IPS-20b (cell line): ENCODE data around the gene AHI1.

Experiments
- H3K27ac ChIP-seq: one replicate; pipeline ENCODE4 v1.5.1; 2013; ENCODE audit warnings: low read length
- H3K27me3 ChIP-seq: 2 replicates; pipeline ENCODE4 v1.6.1; 2013; ENCODE audit warnings: mild to moderate bottlenecking, low read length, inconsistent platforms; ENCODE audit not compliant: insufficient read depth
- H3K36me3 ChIP-seq: 2 replicates; pipeline ENCODE4 v1.6.1; 2013; ENCODE audit warnings: low read depth, mild to moderate bottlenecking, inconsistent platforms, low read length, moderate library complexity; ENCODE audit not compliant: insufficient read depth
- H3K4me1 ChIP-seq: 2 replicates; pipeline ENCODE4 v1.6.1; 2013; ENCODE audit warnings: mild to moderate bottlenecking, control low read depth, inconsistent platforms, low read length, moderate library complexity; ENCODE audit not compliant: insufficient read depth
- H3K4me3 ChIP-seq: 2 replicates; pipeline ENCODE4 v1.5.1; 2013; ENCODE audit warnings: mild to moderate bottlenecking, low read length, inconsistent platforms
- H3K9ac ChIP-seq: 2 replicates; pipeline ENCODE4 v1.6.1; 2013; ENCODE audit warnings: low read depth, mild to moderate bottlenecking, inconsistent platforms, low read length, moderate library complexity
- H3K9me3 ChIP-seq: 2 replicates; pipeline ENCODE4 v1.6.1; 2013; ENCODE audit warnings: mild to moderate bottlenecking, low read depth, low read length, inconsistent platforms; ENCODE audit not compliant: insufficient read depth

AHI1 gene

GRCh38 chr6:135304883-135305282 lies 192.7 kb downstream of the AHI1 start:
- Histone ChIP-seq H3K9ac (no peak overlapping the region), H3K4me3 (no peak overlapping the region), H3K27me3 (no peaks in the 10 kb centered on the region), H3K27ac (no peak overlapping the region), H3K4me1 (no peaks in the 10 kb centered on the region), H3K36me3 (no peaks in the 10 kb centered on the region), H3K9me3 (no peaks in the 10 kb centered on the region)

GRCh38 chr6:135301304-135301703 lies 196.2 kb downstream of the AHI1 start:
- Histone ChIP-seq H3K9me3 (no peaks in the 10 kb centered on the region), H3K27me3 (no peaks in the 10 kb centered on the region), H3K4me1 (no peaks in the 10 kb centered on the region), H3K4me3 (no peak overlapping the region), H3K9ac (no peak overlapping the region), H3K36me3 (no peaks in the 10 kb centered on the region), H3K27ac (no peak overlapping the region)

- H3K4me3 ChIP-seq, result no peak overlapping the region
- H3K9me3 ChIP-seq, result no peaks in the 10 kb centered on the region
- H3K27me3 ChIP-seq, result no peaks in the 10 kb centered on the region
- no peaks in the 10 kb centered on the region for H3K36me3 ChIP-seq
- no peaks in the 10 kb centered on the region for H3K4me1 ChIP-seq
- no peak overlapping the region for H3K9ac ChIP-seq
- H3K27ac ChIP-seq, result no peak overlapping the region
Measured at GRCh38 chr6:135300576-135300975, 197.0 kb downstream of the AHI1 start.

GRCh38 chr6:135299256-135299655 lies 198.3 kb downstream of the AHI1 start:
- Histone ChIP-seq H3K4me3 (no peak overlapping the region), H3K27ac (no peak overlapping the region), H3K27me3 (no peaks in the 10 kb centered on the region), H3K36me3 (no peaks in the 10 kb centered on the region), H3K9me3 (no peaks in the 10 kb centered on the region), H3K4me1 (no peaks in the 10 kb centered on the region), H3K9ac (no peak overlapping the region)

GRCh38 chr6:135298455-135298854 lies 199.1 kb downstream of the AHI1 start:
- no peak overlapping the region for H3K27ac ChIP-seq
- no peak overlapping the region for H3K9ac ChIP-seq
- no peaks in the 10 kb centered on the region for H3K27me3 ChIP-seq
- no peaks in the 10 kb centered on the region for H3K4me1 ChIP-seq
- H3K36me3 ChIP-seq, result no peaks in the 10 kb centered on the region
- no peak overlapping the region for H3K4me3 ChIP-seq
- H3K9me3 ChIP-seq, result no peaks in the 10 kb centered on the region

GRCh38 chr6:135296715-135297114 lies 200.8 kb downstream of the AHI1 start:
- H3K27ac ChIP-seq, result no peak overlapping the region
- H3K4me1 ChIP-seq, result no peaks in the 10 kb centered on the region
- H3K9me3 ChIP-seq, result no peaks in the 10 kb centered on the region
- H3K9ac ChIP-seq, result no peak overlapping the region
- no peaks in the 10 kb centered on the region for H3K27me3 ChIP-seq
- H3K36me3 ChIP-seq, result no peaks in the 10 kb centered on the region
- no peak overlapping the region for H3K4me3 ChIP-seq

- Histone ChIP-seq H3K4me3 (no peak overlapping the region), H3K36me3 (no peaks in the 10 kb centered on the region), H3K4me1 (no peaks in the 10 kb centered on the region), H3K9me3 (no peaks in the 10 kb centered on the region), H3K9ac (no peak overlapping the region), H3K27ac (no peak overlapping the region), H3K27me3 (no peaks in the 10 kb centered on the region)
Measured at GRCh38 chr6:135295085-135295484, 202.5 kb downstream of the AHI1 start.

- Histone ChIP-seq H3K4me1 (no peaks in the 10 kb centered on the region), H3K9ac (no peak overlapping the region), H3K4me3 (no peak overlapping the region), H3K9me3 (no peaks in the 10 kb centered on the region), H3K36me3 (no peaks in the 10 kb centered on the region), H3K27me3 (no peaks in the 10 kb centered on the region), H3K27ac (no peak overlapping the region)
Measured at GRCh38 chr6:135291288-135292076, 206.1 kb downstream of the AHI1 start.

GRCh38 chr6:135289816-135290215 lies 207.7 kb downstream of the AHI1 start:
- Histone ChIP-seq H3K4me1 (no peaks in the 10 kb centered on the region), H3K9ac (no peak overlapping the region), H3K9me3 (no peaks in the 10 kb centered on the region), H3K4me3 (no peak overlapping the region), H3K36me3 (no peaks in the 10 kb centered on the region), H3K27ac (no peak overlapping the region), H3K27me3 (no peaks in the 10 kb centered on the region)

GRCh38 chr6:135286962-135287538 lies 210.5 kb downstream of the AHI1 start:
- no peak overlapping the region for H3K4me3 ChIP-seq
- no peak overlapping the region for H3K27ac ChIP-seq
- no peaks in the 10 kb centered on the region for H3K9me3 ChIP-seq
- H3K36me3 ChIP-seq, result no peaks in the 10 kb centered on the region
- no peak overlapping the region for H3K9ac ChIP-seq
- no peaks in the 10 kb centered on the region for H3K27me3 ChIP-seq
- H3K4me1 ChIP-seq, result no peaks in the 10 kb centered on the region

GRCh38 chr6:135285165-135285564 lies 212.4 kb downstream of the AHI1 start:
- H3K4me3 ChIP-seq, result no peak overlapping the region
- H3K9ac ChIP-seq, result no peak overlapping the region
- no peaks in the 10 kb centered on the region for H3K9me3 ChIP-seq
- H3K27ac ChIP-seq, result no peak overlapping the region
- no peaks in the 10 kb centered on the region for H3K4me1 ChIP-seq
- no peaks in the 10 kb centered on the region for H3K36me3 ChIP-seq
- no peaks in the 10 kb centered on the region for H3K27me3 ChIP-seq

- H3K9me3 ChIP-seq, result no peaks in the 10 kb centered on the region
- no peaks in the 10 kb centered on the region for H3K36me3 ChIP-seq
- H3K9ac ChIP-seq, result no peak overlapping the region
- H3K27ac ChIP-seq, result no peak overlapping the region
- no peaks in the 10 kb centered on the region for H3K27me3 ChIP-seq
- H3K4me1 ChIP-seq, result no peaks in the 10 kb centered on the region
- no peak overlapping the region for H3K4me3 ChIP-seq
Measured at GRCh38 chr6:135283926-135284325, 213.6 kb downstream of the AHI1 start.
